Spleen (tissue), 11 donors: ENCODE results near the gene LRRTM1. TPM values are rescaled to one million over a fixed set of nuclear protein-coding genes. Genes with fewer than 3 reads are reported as not detected.

Experiments used
- DNase-seq: peaks from one replicate; pipeline ENCODE4 v3.0.0-alpha.2; 2020
- H3K27ac ChIP-seq, 8 donors: fragments of 200-600 bp; sonication (generic) in 7 of 8; 1 replicate in 4 of 8; 2 replicates in 4 of 8; pipeline versions ENCODE4 v1.5.0 to v1.8.0; 2016 to 2021; ENCODE audit warnings: inconsistent platforms in 4 of 8, mild to moderate bottlenecking in 4 of 8, moderate library complexity in 1 of 8
- H3K27me3 ChIP-seq, 7 donors: fragments of 200-600 bp; sonication (generic) in 6 of 7; replicated peaks in 1 of 7; 1 replicate in 4 of 7; 2 replicates in 3 of 7; pipeline versions ENCODE4 v1.5.0 to v1.8.0; 2016 to 2021; ENCODE audit warnings: inconsistent platforms in 3 of 7, mild to moderate bottlenecking in 1 of 7
- H3K36me3 ChIP-seq, 6 donors: fragments of 200-600 bp; sonication (generic) in 5 of 6; 1 replicate in 4 of 6; 2 replicates in 2 of 6; pipeline versions ENCODE4 v1.5.0 to v1.8.0; 2016 to 2021; ENCODE audit warnings: inconsistent platforms in 2 of 6
- H3K4me1 ChIP-seq, 6 donors: fragments of 200-600 bp; sonication (generic) in 5 of 6; 1 replicate in 3 of 6; 2 replicates in 3 of 6; pipeline versions ENCODE4 v1.5.0 to v1.8.0; 2016 to 2021; ENCODE audit warnings: inconsistent platforms in 3 of 6
- H3K4me3 ChIP-seq, 8 donors: fragments of 200-600 bp; sonication (generic) in 7 of 8; 1 replicate in 4 of 8; 2 replicates in 4 of 8; pipeline versions ENCODE4 v1.5.0 to v1.8.0; 2016 to 2021; ENCODE audit warnings: inconsistent platforms in 4 of 8, mild to moderate bottlenecking in 4 of 8, moderate library complexity in 2 of 8
- H3K9me3 ChIP-seq, 8 donors: fragments of 200-600 bp; sonication (generic) in 7 of 8; 1 replicate in 4 of 8; 2 replicates in 4 of 8; pipeline versions ENCODE4 v1.5.0 to v1.8.0; 2016 to 2021; ENCODE audit warnings: inconsistent platforms in 4 of 8
- CTCF ChIP-seq, 11 experiments: fragments of 200-600 bp in 7 of 11; fragments of 450-650 bp in 4 of 11; sonication (generic) in 4 of 11; IDR thresholded peaks in 8 of 11; conservative IDR thresholded peaks in 3 of 11; 1 replicate in 7 of 11; 2 replicates in 4 of 11; pipeline versions ENCODE4 v1.4.0 to v1.8.0; 2016 to 2021; ENCODE audit warnings: antibody characterized with exemption in 11 of 11, inconsistent platforms in 4 of 11, mild to moderate bottlenecking in 1 of 11
- POLR2A ChIP-seq, 3 donors: fragments of 450-650 bp; IDR thresholded peaks; one replicate each; pipeline ENCODE4 v1.5.1; 2017; ENCODE audit warnings: antibody characterized with exemption in 3 of 3, mild to moderate bottlenecking in 1 of 3
- POLR2AphosphoS5 ChIP-seq, 3 donors: sonication (generic); formaldehyde crosslinking; IDR thresholded peaks; one replicate each; pipeline ENCODE4 v1.5.1; 2017; ENCODE audit warnings: antibody characterized with exemption in 3 of 3
- WGBS, 5 donors: extraction: QIAGEN DNeasy Blood & Tissue Kit in 3 of 5; methylation state at CpG; one replicate each; pipeline versions ENCODE4 v1.1.5 to v1.1.7; 2013 to 2018; 5-methylcytosine and 5-hydroxymethylcytosine counted together
- intact Hi-C: fragments of 100-400 bp; cut with DNase I; formaldehyde crosslinking; loops from one replicate; pipeline ENCODE4 v1.15.0; 2023; ENCODE audit warnings: low total_unique reads
- polyA plus RNA-seq, 3 donors: library from polyadenylated mRNA; stranded (reverse); fragments of 200-250 nt; gene quantifications; one replicate each; pipeline ENCODE4 v1.2.1, GENCODE V29; 2013
- total RNA-seq, 7 donors: library from RNA; depleted of rRNA in 3 of 7; stranded (reverse); fragments of >200 nt in 3 of 7; fragmentation: NEBNext Ultra II Directional in 4 of 7; extraction: Animal tissue kit (Norgen Biotek cat#: 25700) in 4 of 7; gene quantifications; one replicate each; pipeline versions ENCODE4 v1.1.0 to v1.2.1, GENCODE V29; 2016 to 2021
- donor health status: healthy with polysubstance abuse.
- donor health status: DM: no; HTN: no; CAD: no; lungs with moderate emphysema.
- donor health status: DM: no; HTN: no; CAD: no.
- donor health status: Bipolar disorder and iron deficiency.
- donor health status: healthy.
- donor health status: DM: no; HTN: no; CAD: no.
- donor health status: DM: yes; HTN: yes; CAD: no.

The LRRTM1 gene
- total and polyA plus RNA-seq, 10 donors = 0.10 TPM; not detected in 9

- no peak overlapping the region for H3K4me3 ChIP-seq
- H3K4me1 ChIP-seq = no peaks in the 10 kb centered on the region
- no peak overlapping the region for H3K27ac ChIP-seq
- no peak for DNase-seq
- H3K9me3 ChIP-seq = no peaks in the 10 kb centered on the region
- intact Hi-C loops = no loop called here
- no peaks in the 10 kb centered on the region for H3K27me3 ChIP-seq
- no peaks in the 10 kb centered on the region for H3K36me3 ChIP-seq
- no peak for TF ChIP-seq POLR2AphosphoS5 (IDR thresholded peaks at IDR 0.05)
- no peak for TF ChIP-seq CTCF (IDR thresholded peaks at IDR 0.05 in 8 of 11, conservative IDR thresholded peaks at IDR 0.05 in 3 of 11)
- TF ChIP-seq POLR2A (IDR thresholded peaks at IDR 0.05) = no peak
- WGBS, 5 donors = 75 to 89% (median 82%) methylated on average over 3 of the region's 3 CpGs
These were observed 35.5 kb upstream of the LRRTM1 start for GRCh38 chr2:80340022-80340421.

- Histone ChIP-seq H3K4me1 (no peaks in the 10 kb centered on the region), H3K27me3 (no peaks in the 10 kb centered on the region), H3K36me3 (no peaks in the 10 kb centered on the region), H3K9me3 (no peaks in the 10 kb centered on the region), H3K27ac (no peak overlapping the region), H3K4me3 (no peak overlapping the region)
- DNase-seq = no peak
- no peak for TF ChIP-seq POLR2AphosphoS5 (IDR thresholded peaks at IDR 0.05)
- TF ChIP-seq POLR2A (IDR thresholded peaks at IDR 0.05) = no peak
- TF ChIP-seq CTCF (IDR thresholded peaks at IDR 0.05 in 8 of 11, conservative IDR thresholded peaks at IDR 0.05 in 3 of 11) = no peak
- intact Hi-C loops = no loop called here
- WGBS, 5 donors = 56 to 81% (median 61%) methylated on average over 2 of the region's 2 CpGs
These were observed 34.2 kb upstream of the LRRTM1 start for GRCh38 chr2:80338794-80339193.

GRCh38 chr2:80335411-80335810 lies 30.9 kb upstream of the LRRTM1 start:
- intact Hi-C loops = no loop called here
- no peaks in the 10 kb centered on the region for H3K36me3 ChIP-seq
- H3K4me1 ChIP-seq = no peaks in the 10 kb centered on the region
- H3K9me3 ChIP-seq = no peaks in the 10 kb centered on the region
- H3K27me3 ChIP-seq = no peaks in the 10 kb centered on the region
- WGBS, 5 donors = 86 to 100% (median 94%) methylated on average over 1 of the region's 1 CpG
- TF ChIP-seq POLR2A (IDR thresholded peaks at IDR 0.05) (no peak), POLR2AphosphoS5 (IDR thresholded peaks at IDR 0.05) (no peak), CTCF (IDR thresholded peaks at IDR 0.05 in 8 of 11, conservative IDR thresholded peaks at IDR 0.05 in 3 of 11) (no peak)
- no peak overlapping the region for H3K27ac ChIP-seq
- DNase-seq = no peak
- no peak overlapping the region for H3K4me3 ChIP-seq

GRCh38 chr2:80333886-80334285 lies 29.3 kb upstream of the LRRTM1 start:
- Histone ChIP-seq H3K9me3 (no peaks in the 10 kb centered on the region), H3K36me3 (no peaks in the 10 kb centered on the region), H3K27me3 (no peaks in the 10 kb centered on the region), H3K4me3 (no peak overlapping the region), H3K27ac (no peak overlapping the region), H3K4me1 (no peaks in the 10 kb centered on the region)
- DNase-seq = no peak
- intact Hi-C loops = no loop called here
- TF ChIP-seq CTCF (IDR thresholded peaks at IDR 0.05 in 8 of 11, conservative IDR thresholded peaks at IDR 0.05 in 3 of 11) = no peak
- no peak for TF ChIP-seq POLR2A (IDR thresholded peaks at IDR 0.05)
- no peak for TF ChIP-seq POLR2AphosphoS5 (IDR thresholded peaks at IDR 0.05)
- WGBS, 5 donors = 81 to 91% (median 87%) methylated on average over 5 of the region's 5 CpGs
